Astrocyte of the cerebellum (primary cell): Measurements from ENCODE around the gene PFN3.

Experiments used
- DNase-seq: peaks from one replicate; pipeline ENCODE4 v3.0.0-alpha.2; 2011; ENCODE audit warnings: low read depth
- H3K4me3 ChIP-seq: 2 replicates; pipeline ENCODE4 v1.5.1; 2011; ENCODE audit warnings: mild to moderate bottlenecking, low read depth, low read length, moderate library complexity
- CTCF ChIP-seq: IDR thresholded peaks from 2 replicates; pipeline ENCODE4 v1.5.1; 2012; ENCODE audit warnings: low read length, low read depth, moderate library complexity, mild to moderate bottlenecking; ENCODE audit errors: missing control alignments
- in situ Hi-C: cut with HindIII; loops from 2 replicates; pipeline ENCODE4 v1.10.0; 2017; ENCODE audit warnings: low sequenced_read_pairs

PFN3 gene

GRCh38 chr5:177403102-177403791, 2.8 kb upstream of the PFN3 start:
- no peak for TF ChIP-seq CTCF
- DNase-seq = no peak
- in situ Hi-C loops = no loop called here
- H3K4me3 ChIP-seq = peak overlapping the region; percentile 50

- TF ChIP-seq CTCF = peak; percentile 57
- peak overlapping the region; percentile 50 for H3K4me3 ChIP-seq
- DNase-seq = no peak
- in situ Hi-C loops = no loop called here
These were observed 2.0 kb upstream of the PFN3 start for GRCh38 chr5:177402271-177403043.

GRCh38 chr5:177397875-177398390, 2.5 kb downstream of the PFN3 start:
- DNase-seq = no peak
- in situ Hi-C loops = no loop called here
- no peak overlapping the region for H3K4me3 ChIP-seq
- no peak for TF ChIP-seq CTCF

GRCh38 chr5:177396807-177397206, 3.7 kb downstream of the PFN3 start:
- DNase-seq = no peak
- in situ Hi-C loops = no loop called here
- no peak overlapping the region for H3K4me3 ChIP-seq
- no peak for TF ChIP-seq CTCF

GRCh38 chr5:177396078-177396477, 4.4 kb downstream of the PFN3 start:
- in situ Hi-C loops = no loop called here
- DNase-seq = no peak
- no peak for TF ChIP-seq CTCF
- H3K4me3 ChIP-seq = no peak overlapping the region

- TF ChIP-seq CTCF = no peak
- in situ Hi-C loops = no loop called here
- no peak for DNase-seq
These were observed 6.5 kb downstream of the PFN3 start for GRCh38 chr5:177393990-177394389.

More at GRCh38 chr5:177393990-177394389, 6.5 kb downstream of the PFN3 start:
- no peak overlapping the region for H3K4me3 ChIP-seq
